A204.1 (cell line): Measurements from ENCODE around the gene CTLA4.

ENCODE experiments used
- FAIRE-seq: peaks from 2 replicates; lab custom pipeline; 2012; peaks lifted over from hg19 to GRCh38; lab: Jason Lieb, UNC

Gene CTLA4

DNA sequence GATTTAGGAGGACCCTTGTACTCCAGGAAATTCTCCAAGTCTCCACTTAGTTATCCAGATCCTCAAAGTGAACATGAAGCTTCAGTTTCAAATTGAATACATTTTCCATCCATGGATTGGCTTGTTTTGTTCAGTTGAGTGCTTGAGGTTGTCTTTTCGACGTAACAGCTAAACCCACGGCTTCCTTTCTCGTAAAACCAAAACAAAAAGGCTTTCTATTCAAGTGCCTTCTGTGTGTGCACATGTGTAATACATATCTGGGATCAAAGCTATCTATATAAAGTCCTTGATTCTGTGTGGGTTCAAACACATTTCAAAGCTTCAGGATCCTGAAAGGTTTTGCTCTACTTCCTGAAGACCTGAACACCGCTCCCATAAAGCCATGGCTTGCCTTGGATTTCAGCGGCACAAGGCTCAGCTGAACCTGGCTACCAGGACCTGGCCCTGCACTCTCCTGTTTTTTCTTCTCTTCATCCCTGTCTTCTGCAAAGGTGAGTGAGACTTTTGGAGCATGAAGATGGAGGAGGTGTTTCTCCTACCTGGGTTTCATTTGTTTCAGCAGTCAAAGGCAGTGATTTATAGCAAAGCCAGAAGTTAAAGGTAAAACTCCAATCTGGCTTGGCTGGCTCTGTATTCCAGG, at the start of gene CTLA4:
Gene CTLA4 (plus strand): TSS at position 211 of the 640 bp plus-strand sequence. CDS start 172 bp downstream, at position 383.
- FAIRE-seq = no peak

DNA sequence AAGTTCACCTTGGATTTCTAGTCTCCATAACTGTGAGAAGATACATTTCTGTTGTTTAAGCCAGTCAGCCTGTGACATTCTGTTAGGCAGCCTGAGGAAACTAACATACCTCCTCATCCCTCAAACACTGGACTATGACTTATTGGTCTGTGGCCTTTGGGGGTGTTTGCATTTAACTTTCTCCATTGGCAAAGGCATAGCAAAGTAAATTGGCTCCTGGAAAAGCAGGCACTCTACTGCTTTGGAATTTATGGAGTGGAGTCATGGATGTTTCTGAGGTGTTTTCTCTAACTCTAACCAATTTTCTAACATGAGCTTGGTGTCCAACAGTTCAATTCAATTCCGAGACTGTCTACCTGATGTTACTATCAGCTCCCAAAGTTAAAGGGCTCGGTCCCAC, 48.9 kb upstream of the CTLA4 start:
- no peak for FAIRE-seq

DNA sequence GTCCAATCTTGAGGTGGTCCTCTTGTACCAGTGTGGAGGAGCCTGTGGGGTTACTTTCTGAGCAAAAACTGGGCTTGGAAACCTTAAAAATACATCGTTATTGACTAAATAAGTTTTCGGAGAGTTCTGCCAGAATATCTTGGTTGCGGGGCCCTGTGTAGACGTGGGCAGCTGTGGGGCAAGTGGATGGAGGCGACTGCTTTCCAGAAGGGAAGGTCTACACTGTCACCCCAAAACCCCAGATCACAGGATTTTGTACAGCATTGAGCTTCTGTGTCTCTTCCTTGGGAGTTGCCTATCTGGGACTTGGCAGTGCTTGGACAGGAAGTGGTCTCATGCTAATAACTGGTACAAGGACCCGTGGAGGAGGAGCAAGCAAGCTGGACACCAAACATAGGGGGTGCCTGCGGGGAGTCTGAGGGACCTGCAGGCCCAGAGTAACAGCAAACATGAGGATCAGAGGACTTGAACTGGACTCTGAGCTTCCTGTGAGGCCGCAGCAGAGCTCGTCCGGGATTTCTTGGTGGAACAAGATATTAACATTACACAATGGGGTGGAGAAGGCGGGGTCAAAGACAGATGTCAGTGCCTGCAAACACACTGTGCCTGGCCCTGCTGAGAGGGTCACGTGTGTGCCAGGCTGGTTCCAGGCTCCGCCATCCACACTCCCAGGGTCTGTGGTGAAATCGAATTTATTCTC, 48.0 kb upstream of the CTLA4 start:
- FAIRE-seq = no peak

DNA sequence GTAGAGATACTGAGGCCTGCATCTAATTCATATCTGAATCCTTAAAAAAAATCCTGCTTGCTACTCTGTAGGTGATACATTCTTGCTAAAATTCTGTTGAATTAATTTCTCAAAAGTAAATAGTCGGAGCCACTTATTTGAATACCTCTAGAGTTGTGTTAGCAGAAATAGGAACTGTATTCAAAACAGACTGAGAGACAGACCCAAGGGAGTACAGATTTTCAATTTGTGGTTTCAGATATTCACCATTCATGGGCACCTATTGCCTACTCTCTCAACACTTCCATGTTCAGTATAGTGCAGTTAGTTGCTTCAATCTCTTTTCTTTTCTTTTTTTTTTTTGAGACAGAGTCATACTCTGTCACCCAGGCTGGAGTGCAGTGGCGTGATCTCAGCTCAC, 46.6 kb upstream of the CTLA4 start:
- FAIRE-seq = no peak

DNA sequence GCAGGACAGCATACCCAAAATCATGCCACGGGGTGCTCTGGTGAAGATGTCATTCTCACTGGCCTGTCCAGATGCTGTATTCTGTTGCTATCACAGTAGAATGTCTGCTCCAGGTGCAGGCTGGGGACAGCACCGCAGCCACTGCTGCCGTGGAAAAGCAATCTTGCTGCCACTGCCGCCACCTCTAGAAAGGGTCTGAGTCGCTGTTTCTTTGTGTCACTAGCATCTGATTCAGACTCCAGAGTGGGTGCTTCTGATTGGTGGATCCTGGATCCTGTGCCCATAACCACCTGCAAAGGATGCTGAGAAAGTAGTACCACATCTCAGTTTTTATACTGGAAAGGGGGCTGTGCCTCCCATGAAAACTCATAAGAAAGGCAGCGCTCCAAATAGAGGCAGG, 45.3 kb upstream of the CTLA4 start:
- FAIRE-seq = no peak

DNA sequence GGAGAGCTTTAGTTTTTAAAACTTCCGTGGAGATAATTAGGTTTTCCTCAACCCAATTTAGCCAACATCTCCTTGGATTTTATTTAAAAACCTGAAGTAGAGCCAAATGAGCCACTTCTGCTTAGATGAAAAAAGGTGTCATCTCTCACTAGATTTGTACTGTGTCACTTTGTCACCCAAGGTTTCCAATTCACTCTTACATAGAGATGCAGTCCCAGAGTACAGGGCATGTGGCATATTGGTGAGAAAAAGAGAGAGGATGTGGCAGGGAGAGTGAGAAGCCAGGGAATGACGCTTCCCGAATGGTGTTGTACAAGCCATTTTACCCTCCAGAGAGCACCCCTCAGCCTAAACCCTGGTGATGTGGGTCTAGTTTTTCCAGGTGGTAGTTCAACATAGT, 44.4 kb upstream of the CTLA4 start:
- FAIRE-seq = no peak

DNA sequence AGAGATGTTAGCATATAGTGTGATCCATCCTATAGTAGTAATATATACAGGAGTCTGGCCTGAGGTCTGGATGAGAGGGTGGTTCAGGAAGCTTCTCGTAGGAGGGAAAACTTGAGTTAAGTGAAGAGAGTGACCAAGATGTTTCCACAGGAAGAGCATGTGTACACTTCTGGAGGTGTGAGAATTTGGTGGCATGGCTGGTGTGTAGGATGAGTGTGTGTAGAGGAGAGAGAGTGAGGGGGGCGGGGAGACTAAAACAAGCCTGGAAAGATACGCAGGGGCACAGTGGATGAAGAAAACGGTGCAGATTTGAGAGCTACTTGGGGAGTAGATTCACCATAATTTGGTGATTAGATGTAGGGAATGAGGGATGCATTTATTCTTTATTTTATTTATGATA, 43.5 kb upstream of the CTLA4 start:
- no peak for FAIRE-seq

DNA sequence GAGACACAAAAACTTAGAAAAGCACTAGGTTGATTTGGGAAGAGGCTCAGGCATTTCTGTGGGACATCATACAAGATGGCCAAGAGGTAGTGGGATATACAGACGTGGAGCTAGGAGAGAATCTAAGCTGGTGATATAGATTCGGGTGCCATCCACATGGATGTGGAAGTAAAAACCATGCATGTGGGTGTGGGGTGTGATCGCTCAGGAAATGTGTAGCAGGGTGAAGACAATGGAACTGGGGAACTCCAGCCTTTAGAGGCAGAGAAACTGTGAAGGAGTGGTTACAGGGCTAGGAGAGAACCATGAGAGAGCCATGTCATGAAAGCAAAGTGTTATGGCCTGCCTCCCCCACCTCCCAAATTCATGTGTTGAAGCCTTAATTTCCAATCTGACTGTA, 43.0 kb upstream of the CTLA4 start:
- no peak for FAIRE-seq

DNA sequence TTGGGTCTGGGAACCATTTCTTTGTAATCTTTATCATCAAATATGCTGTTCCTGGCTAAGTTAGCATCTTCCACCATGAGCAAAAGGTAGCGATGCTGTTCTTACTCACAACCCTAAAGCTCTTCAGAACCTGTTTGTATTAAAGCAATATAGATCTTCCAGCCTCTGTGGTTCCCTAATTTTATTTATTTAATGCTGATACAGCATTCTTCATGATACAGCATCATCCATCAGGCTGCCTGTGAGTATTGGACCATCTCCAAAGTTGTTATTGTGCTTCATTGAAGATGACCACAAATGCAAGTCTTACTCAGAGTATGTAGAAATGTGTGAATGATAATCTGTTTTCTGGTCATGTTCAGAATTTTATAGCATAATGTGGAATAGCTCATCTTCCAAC, 40.9 kb upstream of the CTLA4 start:
- no peak for FAIRE-seq

DNA sequence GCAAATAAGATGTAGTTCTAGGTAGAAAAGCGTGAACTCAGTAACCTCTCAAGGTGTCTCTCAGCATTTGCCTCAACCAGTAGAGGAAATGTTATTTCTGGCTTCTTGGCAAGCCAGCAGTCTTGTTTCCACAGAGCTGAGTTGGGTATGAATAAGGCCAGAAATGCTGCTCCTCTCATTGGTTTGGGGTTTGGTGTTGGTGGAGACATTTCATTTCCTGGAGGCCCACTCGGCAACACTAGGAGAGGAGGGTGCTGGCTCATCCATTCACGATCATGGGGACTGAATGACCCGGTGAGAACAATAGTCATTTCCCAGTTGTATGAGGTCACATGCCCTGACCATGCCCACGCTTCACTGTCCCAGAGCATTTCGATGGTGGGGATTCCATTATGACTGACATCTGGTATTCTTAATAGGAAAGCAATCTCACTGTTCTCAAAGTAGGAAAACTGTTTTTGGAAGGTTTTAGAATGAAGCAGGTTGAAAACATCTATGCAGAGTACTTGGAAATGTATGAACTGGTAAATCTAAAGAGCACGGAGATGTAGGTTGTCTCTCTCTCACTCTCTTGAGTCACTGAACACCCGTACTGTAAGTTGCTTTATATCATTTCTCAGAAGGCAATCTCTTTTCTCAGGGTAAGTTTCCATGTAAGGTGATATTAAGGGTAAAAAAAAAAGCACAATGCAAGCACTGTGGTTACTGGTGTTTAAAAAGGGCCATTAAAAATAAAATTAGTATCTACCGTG, 37.1 kb upstream of the CTLA4 start:
- no peak for FAIRE-seq

DNA sequence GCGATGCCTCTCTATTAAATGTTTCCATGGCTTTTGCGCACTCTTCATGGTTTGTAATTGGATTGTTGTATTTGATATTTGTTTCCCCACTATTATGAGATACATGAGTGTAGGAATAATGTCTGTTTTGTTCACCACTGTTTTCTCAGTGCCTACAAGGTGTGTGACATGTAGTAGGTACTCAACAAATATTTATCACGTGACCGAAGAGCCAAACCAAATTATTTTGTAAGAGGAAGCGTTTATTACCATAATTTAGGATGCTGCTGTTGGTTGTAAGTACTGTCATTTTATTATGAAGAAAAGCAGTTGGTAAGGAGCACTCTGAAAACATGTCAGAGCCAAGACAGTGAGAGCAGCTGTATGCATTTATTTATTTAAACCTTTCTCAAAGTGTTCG, 32.2 kb upstream of the CTLA4 start:
- no peak for FAIRE-seq

DNA sequence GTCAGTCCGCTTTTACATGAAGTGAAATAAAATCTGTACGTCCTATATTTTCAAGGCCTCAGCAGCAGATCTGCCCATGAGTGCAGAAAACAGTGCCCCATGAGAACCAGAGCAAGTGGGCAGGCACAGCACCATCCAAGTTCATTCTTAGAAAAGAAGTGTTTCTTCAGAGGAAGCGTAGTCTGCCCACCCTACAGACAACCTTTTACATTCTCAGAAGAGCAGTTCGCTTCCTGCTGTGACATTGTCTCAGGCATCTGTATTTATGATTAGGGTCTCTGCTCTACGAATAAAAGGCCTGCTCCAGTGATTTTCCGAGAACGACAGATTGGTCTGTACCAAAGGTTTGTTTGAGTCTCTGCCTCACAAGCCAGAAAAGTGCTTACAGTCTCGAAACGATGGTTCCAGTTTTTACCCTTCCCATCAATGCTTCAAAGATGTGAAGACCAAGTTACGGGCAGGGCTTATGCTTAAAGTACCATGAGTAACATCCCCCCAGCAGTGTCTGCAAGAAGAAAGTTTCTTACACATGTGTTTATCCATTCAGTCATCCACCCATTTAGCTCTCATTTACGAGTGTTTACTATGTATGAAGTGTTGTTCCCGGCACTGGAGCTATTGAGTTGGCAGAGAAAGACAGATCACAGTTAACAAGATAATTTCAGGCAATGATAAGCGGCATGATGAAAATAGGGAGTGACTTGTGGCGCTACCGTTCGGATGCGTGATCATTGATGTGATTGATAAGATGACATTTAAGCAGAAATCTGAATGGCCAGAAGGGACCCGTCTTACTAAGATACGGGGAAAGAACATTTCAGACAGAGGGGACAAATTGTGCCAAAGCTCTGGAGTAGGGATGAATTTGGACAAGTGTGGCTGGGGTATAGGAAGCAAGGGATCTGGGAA, 31.4 kb upstream of the CTLA4 start:
- no peak for FAIRE-seq

DNA sequence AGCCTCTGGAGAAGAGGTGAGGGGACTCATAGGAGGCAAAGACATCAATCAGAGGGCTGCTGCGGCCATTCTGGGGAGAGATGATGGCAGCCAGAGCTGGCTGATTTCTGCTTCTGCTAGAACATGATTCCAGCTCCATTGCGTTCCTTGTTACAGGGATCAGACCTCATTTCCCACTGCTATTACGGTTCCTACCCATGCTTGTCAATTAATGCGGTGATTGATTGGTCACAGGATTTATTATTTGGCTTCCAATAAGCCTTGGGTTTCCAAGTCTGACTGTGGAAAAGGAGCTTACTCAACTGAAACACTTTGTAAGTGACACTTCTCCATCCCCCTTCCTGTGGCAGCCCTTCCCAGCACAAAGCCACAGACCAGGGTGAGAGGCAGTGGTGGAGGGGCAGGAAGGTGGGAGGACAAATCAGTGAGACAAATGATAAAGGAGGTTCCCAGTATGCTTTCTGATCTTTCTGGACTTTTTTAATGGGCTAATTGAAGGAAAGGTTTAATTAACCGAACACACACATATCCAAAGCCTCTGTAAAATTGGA, 26.8 kb upstream of the CTLA4 start:
- no peak for FAIRE-seq

DNA sequence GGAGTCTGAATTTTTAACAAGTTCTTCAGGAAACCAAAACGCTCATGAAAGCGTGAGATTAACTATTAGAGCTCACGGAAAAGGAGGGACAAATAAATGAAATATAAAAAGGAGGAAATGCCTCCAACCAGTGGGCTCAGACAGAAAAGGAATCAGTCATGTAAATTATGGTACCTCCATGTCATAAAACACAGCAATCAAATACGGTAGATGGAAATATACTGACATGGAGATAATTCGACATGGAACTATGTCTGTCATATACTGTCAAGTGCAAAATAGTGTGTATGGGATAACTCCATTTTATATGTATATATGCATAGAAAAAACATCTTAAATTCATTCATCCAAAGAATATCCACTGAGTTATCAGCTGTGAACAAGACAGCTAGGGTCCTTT, 25.9 kb upstream of the CTLA4 start:
- FAIRE-seq = no peak

DNA sequence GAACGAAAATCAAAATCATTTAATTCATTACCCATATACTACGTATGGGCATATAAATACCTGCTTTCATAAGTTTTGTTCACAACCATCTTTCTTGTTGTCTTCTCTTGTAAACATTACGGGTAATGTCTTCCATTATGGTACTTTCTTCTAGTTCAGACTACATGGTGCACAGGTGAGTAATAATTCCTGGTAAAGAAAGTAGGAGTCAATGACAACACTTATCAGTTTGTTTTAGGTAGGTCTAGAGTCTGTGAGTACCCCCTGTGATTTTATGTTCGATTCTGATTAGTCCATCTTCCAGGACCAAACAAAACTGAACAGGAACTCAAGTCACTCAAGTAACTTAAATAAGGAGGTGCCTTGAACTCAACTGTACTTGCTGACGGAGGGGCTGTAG, 25.2 kb upstream of the CTLA4 start:
- FAIRE-seq = no peak

DNA sequence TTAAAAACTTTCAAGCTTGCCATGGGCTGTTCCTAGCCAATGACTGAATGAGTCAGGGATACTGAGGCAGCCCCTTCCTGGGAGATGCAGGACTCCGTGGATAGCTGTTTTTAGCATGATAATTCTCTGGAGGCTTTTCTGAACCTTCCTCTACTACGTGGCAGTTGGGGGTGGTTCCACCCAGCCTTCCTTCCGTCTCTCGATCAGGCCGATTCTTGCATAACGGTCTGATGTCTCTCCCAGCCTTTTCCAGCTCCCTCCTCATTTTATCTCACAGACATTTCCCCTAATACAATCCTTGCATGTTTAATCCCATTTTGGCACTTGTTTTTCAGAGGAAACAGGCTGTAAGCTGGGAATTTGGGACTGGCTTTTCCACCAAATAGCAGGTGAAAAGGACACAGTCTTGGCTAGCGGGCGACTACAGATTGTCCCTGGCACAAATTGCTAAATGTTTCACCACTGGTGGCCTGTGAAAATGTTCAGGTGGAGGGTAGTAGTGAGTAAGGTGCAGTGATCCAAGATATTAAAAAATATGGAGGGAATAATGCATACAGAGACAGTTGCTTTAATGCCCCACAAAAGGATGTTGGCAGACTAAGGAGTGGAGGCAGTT, 21.0 kb upstream of the CTLA4 start:
- no peak for FAIRE-seq

DNA sequence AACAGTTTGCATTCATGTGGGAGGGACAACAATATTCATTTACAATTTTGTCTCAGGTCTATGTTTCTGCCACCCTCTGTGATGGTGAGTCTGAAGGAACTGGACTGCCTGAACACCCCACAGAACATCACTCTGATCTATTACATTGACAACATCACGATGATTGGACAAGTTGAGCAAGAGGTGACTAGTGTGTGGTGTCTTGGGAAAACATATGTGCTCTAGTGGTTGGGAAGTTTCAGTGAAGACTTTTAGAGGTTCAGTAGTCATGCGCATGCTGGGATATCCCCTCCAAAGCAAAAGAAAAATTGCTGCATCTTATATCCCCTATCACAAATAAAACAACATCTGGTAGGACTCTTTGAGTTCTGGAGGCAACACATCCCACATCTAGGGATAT, 18.6 kb upstream of the CTLA4 start:
- FAIRE-seq = no peak

DNA sequence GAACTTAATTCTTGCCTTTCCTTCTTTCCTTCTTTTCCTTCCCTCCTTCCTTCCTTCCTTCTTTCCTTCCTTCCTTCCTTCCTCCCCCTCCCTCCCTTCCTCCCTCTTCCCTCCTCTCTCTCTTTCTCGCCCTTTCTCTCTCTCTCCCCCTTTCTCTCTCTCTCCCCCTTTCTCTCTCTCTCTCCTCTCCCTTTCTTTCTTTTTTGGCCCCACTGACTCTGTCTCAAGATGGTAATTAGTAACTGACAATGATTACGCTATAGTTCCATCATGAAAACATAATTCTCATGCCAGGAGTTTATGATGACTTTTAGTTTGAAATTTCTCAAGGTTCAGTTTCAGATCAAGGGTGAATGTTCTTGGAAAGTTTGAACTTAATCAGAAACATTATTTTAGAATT, 14.8 kb upstream of the CTLA4 start:
- no peak for FAIRE-seq

DNA sequence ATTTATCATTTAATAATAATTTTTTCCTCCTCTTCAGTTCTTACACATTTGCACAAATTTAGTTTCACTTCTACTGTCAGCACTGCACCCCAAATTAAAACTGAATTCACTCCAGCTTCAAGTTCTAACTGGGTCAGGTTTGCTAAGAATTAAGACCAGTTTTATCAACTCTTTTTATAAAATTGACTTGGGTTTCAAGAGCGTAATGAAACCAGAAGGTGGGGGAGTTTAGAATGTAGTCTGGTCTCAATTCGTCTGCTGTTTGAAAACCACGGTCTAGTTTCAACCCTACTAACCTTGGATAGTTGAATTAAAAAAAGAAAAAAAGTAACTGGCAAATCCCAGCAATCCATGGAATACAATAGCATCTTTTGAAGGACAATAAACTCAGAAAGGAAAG, 14.3 kb upstream of the CTLA4 start:
- FAIRE-seq = no peak

DNA sequence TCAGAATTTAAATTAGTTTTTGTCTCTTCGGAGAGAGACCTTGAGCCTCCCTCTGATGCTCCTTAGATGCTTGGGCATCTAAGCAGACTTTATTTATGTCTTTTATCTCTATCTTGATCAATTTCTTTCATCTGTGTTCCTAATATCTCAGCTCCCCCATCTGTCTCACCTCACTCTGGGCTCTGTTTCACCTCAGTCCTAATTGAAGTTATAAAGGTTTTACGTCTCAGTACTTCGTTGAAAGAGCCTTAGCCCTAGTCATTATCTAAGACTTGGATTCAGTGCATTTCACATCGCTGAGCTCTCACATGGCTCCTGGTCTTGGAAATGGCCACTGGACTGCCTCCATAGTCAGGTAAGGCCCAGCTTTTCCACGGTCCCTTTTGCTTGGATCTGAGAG, 13.8 kb upstream of the CTLA4 start:
- FAIRE-seq = no peak

DNA sequence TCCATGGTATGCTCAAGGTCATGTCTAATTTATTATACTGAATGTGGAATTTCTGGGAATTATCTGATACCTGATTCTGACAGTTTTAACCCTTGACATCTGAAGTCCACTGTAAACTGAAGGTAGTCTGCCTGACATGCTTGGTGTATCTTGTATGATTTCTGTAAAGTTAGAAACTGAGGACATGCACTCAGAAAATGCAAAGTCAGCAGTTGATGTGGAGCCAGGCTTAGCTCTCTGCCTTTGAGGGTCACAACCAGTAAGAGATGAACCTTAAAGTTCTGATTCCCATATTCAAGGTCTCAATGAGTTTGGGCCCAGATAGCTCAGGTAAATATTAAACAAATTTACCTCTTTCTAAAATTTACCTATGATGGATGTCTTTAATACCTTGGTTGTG, 12.3 kb upstream of the CTLA4 start:
- FAIRE-seq = no peak

DNA sequence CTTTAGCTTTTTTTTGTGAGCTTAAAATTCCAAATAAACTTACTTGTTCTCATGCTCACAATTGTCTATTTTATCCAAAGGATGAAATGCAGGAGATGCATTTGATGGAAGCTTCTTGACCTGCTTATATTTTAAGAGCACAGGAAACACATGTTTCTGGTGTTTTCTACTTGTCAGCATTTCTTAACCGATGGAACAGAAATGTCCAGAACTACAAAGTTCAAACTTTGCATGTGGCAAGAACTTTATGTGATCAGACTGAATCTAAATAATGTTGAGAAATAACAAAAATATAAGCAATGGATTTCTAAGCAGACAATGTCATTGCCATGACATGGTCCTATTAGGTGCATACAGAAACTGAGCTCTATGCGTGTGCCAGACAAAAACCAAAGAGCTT, 9.9 kb upstream of the CTLA4 start:
- no peak for FAIRE-seq
